Neural crest cell (in vitro differentiated cells): ENCODE results near the gene EMC8. TPM values are rescaled to one million over a fixed set of nuclear protein-coding genes. Genes with fewer than 3 reads are reported as not detected.

ENCODE experiments used
- DNase-seq: peaks from one replicate; pipeline ENCODE4 v3.0.0; 2021; ENCODE audit warnings: low read depth, mixed read lengths, low spot score
- H3K27ac Mint-ChIP-seq: one replicate; pipeline ENCODE4 v1.8.0; 2021; ENCODE audit warnings: mild to moderate bottlenecking, mixed read lengths; ENCODE audit not compliant: unreplicated experiment
- H3K27me3 Mint-ChIP-seq: 2 replicates; pipeline ENCODE4 v1.8.0; 2021; ENCODE audit warnings: low read depth, mild to moderate bottlenecking, mixed read lengths
- H3K36me3 Mint-ChIP-seq: 2 replicates; pipeline ENCODE4 v1.8.0; 2021; ENCODE audit warnings: low read depth, mild to moderate bottlenecking, mixed read lengths
- H3K4me1 Mint-ChIP-seq: 2 replicates; pipeline ENCODE4 v1.8.0; 2021; ENCODE audit warnings: mixed read lengths
- H3K4me3 Mint-ChIP-seq: one replicate; pipeline ENCODE4 v1.8.0; 2021; ENCODE audit warnings: mild to moderate bottlenecking, mixed read lengths
- H3K9me3 Mint-ChIP-seq: 2 replicates; pipeline ENCODE4 v1.8.0; 2021; ENCODE audit warnings: mixed read lengths
- total RNA-seq: library from RNA; stranded (reverse); gene quantifications from 2 replicates; pipeline ENCODE4 v1.2.1, GENCODE V29; 2021
- TF ChIP-seq, protein P1 (sequence below): fragments of 200-600 bp; sonication (generic); conservative IDR thresholded peaks from 2 replicates; pipeline ENCODE4 v1.5.0; 2021; ENCODE audit warnings: antibody characterized with exemption, mild to moderate bottlenecking

The EMC8 gene
- total RNA-seq, 1 donor from 2014 or later, result 44.1 TPM

DNA sequence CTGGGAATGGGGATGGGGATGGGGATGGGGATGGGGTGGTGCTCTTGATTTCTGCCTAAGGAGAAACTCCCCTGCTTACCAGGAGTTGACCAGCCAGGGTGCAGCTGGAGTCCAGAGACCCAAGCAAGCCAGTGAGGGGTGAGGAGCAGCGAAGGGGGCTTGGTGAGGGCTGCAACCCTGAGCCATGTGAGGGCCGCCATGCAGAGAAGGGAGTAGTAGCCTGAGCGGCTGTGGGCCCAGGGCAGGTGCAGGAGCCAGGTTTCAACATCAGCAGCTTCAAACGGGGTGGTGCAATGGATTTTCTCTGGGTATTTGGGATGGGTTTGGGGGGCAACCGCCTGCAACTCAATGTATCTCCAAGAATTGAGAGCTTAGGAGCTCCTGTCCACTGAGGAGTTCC is 35.4 kb upstream of the EMC8 start:
- TF ChIP-seq, protein P1, sequence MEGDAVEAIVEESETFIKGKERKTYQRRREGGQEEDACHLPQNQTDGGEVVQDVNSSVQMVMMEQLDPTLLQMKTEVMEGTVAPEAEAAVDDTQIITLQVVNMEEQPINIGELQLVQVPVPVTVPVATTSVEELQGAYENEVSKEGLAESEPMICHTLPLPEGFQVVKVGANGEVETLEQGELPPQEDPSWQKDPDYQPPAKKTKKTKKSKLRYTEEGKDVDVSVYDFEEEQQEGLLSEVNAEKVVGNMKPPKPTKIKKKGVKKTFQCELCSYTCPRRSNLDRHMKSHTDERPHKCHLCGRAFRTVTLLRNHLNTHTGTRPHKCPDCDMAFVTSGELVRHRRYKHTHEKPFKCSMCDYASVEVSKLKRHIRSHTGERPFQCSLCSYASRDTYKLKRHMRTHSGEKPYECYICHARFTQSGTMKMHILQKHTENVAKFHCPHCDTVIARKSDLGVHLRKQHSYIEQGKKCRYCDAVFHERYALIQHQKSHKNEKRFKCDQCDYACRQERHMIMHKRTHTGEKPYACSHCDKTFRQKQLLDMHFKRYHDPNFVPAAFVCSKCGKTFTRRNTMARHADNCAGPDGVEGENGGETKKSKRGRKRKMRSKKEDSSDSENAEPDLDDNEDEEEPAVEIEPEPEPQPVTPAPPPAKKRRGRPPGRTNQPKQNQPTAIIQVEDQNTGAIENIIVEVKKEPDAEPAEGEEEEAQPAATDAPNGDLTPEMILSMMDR, result no peak
- Mint-ChIP-seq H3K4me3 (no peak overlapping the region), H3K27me3 (peaks cover 46% of the 10 kb centered on the region), H3K27ac (no peak overlapping the region), H3K4me1 (no peaks in the 10 kb centered on the region), H3K36me3 (no peaks in the 10 kb centered on the region), H3K9me3 (peaks cover 5% of the 10 kb centered on the region)
- DNase-seq, result no peak

DNA sequence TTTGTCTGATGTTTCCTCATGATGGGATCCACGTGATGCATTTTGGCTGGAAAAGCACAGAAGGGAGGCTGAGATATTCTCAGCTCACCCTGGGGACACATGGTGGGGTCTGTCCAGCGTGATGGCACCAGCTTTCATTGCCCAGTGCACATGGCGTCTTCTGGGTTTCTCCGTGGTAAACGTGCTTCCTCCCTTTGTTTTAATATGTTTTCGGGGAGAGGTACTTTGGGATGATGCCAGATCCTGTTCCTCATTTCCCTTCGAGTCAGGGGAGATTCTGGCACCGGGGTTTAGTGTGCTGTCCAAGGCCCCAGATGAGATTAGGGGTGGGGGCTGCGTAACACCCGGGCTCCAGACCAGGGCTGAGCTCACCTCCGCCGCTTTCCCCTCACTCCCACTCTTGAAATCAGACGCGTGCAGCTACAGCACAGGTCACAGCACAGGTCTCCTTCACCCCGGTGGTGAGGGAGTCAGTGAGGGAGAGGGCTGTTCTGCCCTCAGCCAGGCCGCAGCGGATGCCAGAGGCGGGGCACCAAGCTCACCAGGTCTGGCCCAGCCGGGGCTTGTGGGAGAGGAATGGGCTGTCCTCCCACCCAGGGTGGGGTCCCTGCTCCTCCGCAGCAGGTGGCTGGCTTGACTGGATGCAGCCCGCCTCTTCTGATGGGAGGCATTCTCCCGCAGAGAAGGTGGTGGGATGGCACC is 34.0 kb upstream of the EMC8 start:
- no peak for DNase-seq
- H3K27me3 Mint-ChIP-seq, result peaks cover 47% of the 10 kb centered on the region
- H3K36me3 Mint-ChIP-seq, result no peaks in the 10 kb centered on the region
- H3K4me1 Mint-ChIP-seq, result no peaks in the 10 kb centered on the region
- H3K9me3 Mint-ChIP-seq, result peaks cover 5% of the 10 kb centered on the region
- H3K27ac Mint-ChIP-seq, result no peak overlapping the region
- H3K4me3 Mint-ChIP-seq, result no peak overlapping the region
- TF ChIP-seq, protein P1, result no peak

DNA sequence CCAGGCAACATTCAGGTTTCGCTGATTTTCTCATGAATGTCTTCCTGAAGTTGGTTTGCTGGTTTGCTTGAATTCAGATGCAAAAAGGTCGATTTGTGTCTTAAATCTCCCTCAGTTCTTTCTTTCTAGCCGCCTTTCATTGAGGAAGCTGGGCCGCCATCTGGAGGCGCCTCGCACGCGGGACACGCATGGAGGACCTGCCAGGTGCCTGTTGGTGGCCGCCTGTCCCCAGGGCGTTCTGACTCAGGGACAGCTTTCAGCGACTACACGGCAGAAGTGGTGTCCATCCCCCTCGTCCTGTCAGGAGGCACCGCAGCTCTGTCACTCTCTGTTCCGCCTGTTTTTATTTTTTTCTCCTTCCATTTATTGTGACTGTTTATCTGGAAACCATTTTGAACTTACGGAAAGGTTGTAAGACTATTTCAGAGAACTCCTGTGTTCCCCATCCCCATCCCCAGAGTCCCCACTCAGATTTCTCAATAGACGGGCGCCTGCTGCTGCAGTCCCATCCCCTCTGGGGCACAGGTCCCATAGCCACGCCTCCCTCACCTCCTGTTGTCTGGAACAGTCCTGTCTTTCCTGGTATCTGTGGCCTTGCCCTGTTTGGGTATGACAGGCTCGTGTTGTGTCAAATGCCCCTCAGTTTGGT is 33.4 kb upstream of the EMC8 start:
- Mint-ChIP-seq H3K4me3 (no peak overlapping the region), H3K27ac (no peak overlapping the region), H3K4me1 (no peaks in the 10 kb centered on the region), H3K27me3 (peaks cover 47% of the 10 kb centered on the region), H3K9me3 (peaks cover 5% of the 10 kb centered on the region), H3K36me3 (no peaks in the 10 kb centered on the region)
- DNase-seq, result no peak
- TF ChIP-seq, protein P1, result no peak

DNA sequence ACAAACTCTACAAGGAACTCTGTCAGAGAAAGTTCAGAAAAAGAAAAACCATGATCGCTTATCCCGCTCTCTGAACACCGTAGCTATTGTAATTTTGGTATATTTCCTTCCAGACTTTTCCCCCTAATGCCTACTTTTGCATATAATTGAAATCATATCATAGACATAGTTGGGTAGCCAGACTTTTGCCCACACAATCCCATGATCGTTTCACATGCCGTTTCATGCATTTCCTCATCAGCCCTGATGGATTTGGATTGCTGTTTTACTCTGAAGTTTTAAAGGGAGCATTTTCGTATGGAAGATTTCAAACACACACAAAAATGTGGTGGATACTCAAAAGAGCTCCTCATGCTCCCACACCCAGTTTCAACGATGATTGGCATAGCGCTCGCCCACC is 31.5 kb upstream of the EMC8 start:
- Mint-ChIP-seq H3K4me3 (no peak overlapping the region), H3K36me3 (no peaks in the 10 kb centered on the region), H3K27ac (no peak overlapping the region), H3K4me1 (no peaks in the 10 kb centered on the region), H3K9me3 (peaks cover 5% of the 10 kb centered on the region), H3K27me3 (peaks cover 53% of the 10 kb centered on the region)
- DNase-seq, result no peak
- TF ChIP-seq, protein P1, result no peak

DNA sequence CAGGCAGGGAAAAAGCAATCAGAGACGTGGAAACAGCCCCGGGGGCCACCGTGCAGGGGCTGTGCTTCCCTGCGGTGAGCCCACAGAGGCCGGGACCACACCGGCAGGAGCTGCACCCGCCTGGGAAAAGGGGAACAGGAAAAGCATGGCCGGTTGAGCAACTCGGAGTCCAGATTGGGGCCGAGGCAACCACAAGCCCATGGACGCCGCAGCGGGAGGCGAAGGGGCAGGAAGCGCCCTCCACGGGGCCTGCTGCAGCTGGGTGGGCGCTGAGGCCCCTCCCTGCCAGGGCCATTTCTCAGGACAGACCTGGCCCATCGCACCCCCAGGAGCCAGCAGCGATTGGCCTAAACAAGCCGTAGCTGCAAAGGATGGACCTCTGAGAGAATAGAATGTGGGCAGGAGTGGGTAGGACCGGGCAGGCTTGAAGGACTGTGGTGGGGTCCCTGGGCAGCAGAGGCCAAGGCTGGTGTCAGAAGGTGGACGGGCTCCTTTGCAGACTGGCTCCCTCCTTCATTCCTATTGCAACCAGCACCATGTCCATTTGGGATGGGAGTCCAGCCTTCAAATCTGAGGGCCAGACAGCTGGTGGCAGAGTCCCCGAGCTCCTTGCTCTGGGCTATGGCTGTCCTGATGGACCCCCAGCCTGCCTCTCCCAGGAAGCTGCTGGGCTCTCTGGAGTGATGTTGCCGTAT is 30.6 kb upstream of the EMC8 start:
- Mint-ChIP-seq H3K27ac (no peak overlapping the region), H3K4me3 (no peak overlapping the region), H3K9me3 (peaks cover 5% of the 10 kb centered on the region), H3K36me3 (no peaks in the 10 kb centered on the region), H3K4me1 (no peaks in the 10 kb centered on the region), H3K27me3 (peaks cover 51% of the 10 kb centered on the region)
- no peak for DNase-seq
- TF ChIP-seq, protein P1, result no peak
